ENCODE measurements around the gene HCFC1.

HCFC1 gene

GRCh38 chrX:153920546-153920945 lies 51.1 kb downstream of the HCFC1 start:
- Histone ChIP-seq H3K27me3 (replicated peaks; ENCODE audit: insufficient read depth, low read length) (no peaks in the 10 kb centered on the region), H3K4me3 (ENCODE audit: low read length) (no peak overlapping the region), H4K20me1 (ENCODE audit: insufficient read depth, low read length) (no peaks in the 10 kb centered on the region), H3F3A (ENCODE audit: insufficient read depth, low read length) (peaks cover 16% of the 10 kb centered on the region), H3K27ac (ENCODE audit: low read length) (no peak overlapping the region), H3K4me2 (ENCODE audit: low read depth, low read length) (no peak overlapping the region), H3K9me2 (replicated peaks; ENCODE audit: insufficient read depth, low read length) (no peaks in the 10 kb centered on the region), H3K36me3 (replicated peaks; ENCODE audit: insufficient read depth, low read length) (no peaks in the 10 kb centered on the region), H3K9me3 (replicated peaks; ENCODE audit: insufficient read depth, low read length) (no peaks in the 10 kb centered on the region), H3K9ac (ENCODE audit: low read length) (no peak overlapping the region), H3K4me1 (ENCODE audit: low read length) (0 out of 2 replicates have a peak, but pooled peaks cover 4% of the 10 kb centered on the region), H2AFZ (ENCODE audit: low read length) (no peak overlapping the region), H3K79me2 (ENCODE audit: low read length) (peaks cover 38% of the 10 kb centered on the region)
- TF ChIP-seq CTCF (IDR thresholded peaks at IDR 0.05; ENCODE audit: low read length) (no peak), EZH2 (optimal IDR thresholded peaks at IDR 0.05; ENCODE audit: low read depth, low read length) (no peak), EZH2phosphoT487 (IDR thresholded peaks at IDR 0.05; ENCODE audit: low read length) (no peak)
- no peak for DNase-seq

DNA sequence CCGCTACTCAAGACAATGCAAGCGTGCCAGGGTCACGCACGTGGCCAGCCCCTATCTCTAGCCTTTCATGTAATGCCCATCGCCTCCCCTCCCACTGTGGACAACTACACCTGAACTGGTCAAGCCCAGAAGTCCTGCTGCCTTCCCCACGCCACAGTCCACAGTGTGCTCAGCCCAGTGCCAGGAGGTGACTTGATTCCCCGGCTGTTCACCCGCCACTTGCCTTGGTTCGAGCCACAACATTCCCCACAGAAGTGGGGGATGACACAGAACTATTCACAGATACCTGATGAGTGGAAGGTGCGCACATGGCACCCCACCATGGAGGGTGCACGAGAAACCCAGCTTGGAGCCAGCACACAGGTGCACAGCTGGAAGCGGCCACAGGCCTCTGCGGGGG lies 52.3 kb downstream of the HCFC1 start:
- Histone ChIP-seq H3K36me3 (replicated peaks; ENCODE audit: insufficient read depth, low read length) (no peaks in the 10 kb centered on the region), H4K20me1 (ENCODE audit: insufficient read depth, low read length) (no peaks in the 10 kb centered on the region), H3K9ac (ENCODE audit: low read length) (no peak overlapping the region), H3K27me3 (replicated peaks; ENCODE audit: insufficient read depth, low read length) (no peaks in the 10 kb centered on the region), H2AFZ (ENCODE audit: low read length) (no peak overlapping the region), H3K9me2 (replicated peaks; ENCODE audit: insufficient read depth, low read length) (no peaks in the 10 kb centered on the region), H3K27ac (ENCODE audit: low read length) (no peak overlapping the region), H3K9me3 (replicated peaks; ENCODE audit: insufficient read depth, low read length) (no peaks in the 10 kb centered on the region), H3F3A (ENCODE audit: insufficient read depth, low read length) (peaks cover 4% of the 10 kb centered on the region; the same call in 1 of the 2 replicates), H3K4me1 (ENCODE audit: low read length) (0 out of 2 replicates have a peak, but pooled peaks cover 2% of the 10 kb centered on the region), H3K4me2 (ENCODE audit: low read depth, low read length) (no peak overlapping the region), H3K79me2 (ENCODE audit: low read length) (peaks cover 28% of the 10 kb centered on the region), H3K4me3 (ENCODE audit: low read length) (no peak overlapping the region)
- DNase-seq = no peak
- TF ChIP-seq EZH2 (optimal IDR thresholded peaks at IDR 0.05; ENCODE audit: low read depth, low read length) (no peak), EZH2phosphoT487 (IDR thresholded peaks at IDR 0.05; ENCODE audit: low read length) (no peak), CTCF (IDR thresholded peaks at IDR 0.05; ENCODE audit: low read length) (no peak)

GRCh38 chrX:153917869-153918268 lies 53.7 kb downstream of the HCFC1 start:
- TF ChIP-seq CTCF (IDR thresholded peaks at IDR 0.05; ENCODE audit: low read length) = no peak
- no peak for TF ChIP-seq EZH2 (optimal IDR thresholded peaks at IDR 0.05; ENCODE audit: low read depth, low read length)
- TF ChIP-seq EZH2phosphoT487 (IDR thresholded peaks at IDR 0.05; ENCODE audit: low read length) = no peak
- no peaks in the 10 kb centered on the region for H4K20me1 ChIP-seq (ENCODE audit: insufficient read depth, low read length)
- no peak overlapping the region for H3K27ac ChIP-seq (ENCODE audit: low read length)
- no peak overlapping the region for H3K9ac ChIP-seq (ENCODE audit: low read length)
- DNase-seq = no peak
- H3K4me1 ChIP-seq (ENCODE audit: low read length) = no peaks in the 10 kb centered on the region
- H3K79me2 ChIP-seq (ENCODE audit: low read length) = peaks cover 15% of the 10 kb centered on the region
- no peaks in the 10 kb centered on the region for H3K36me3 ChIP-seq (replicated peaks; ENCODE audit: insufficient read depth, low read length)
- H3K4me3 ChIP-seq (ENCODE audit: low read length) = no peak overlapping the region
- H3K9me2 ChIP-seq (replicated peaks; ENCODE audit: insufficient read depth, low read length) = no peaks in the 10 kb centered on the region
- H3K9me3 ChIP-seq (replicated peaks; ENCODE audit: insufficient read depth, low read length) = no peaks in the 10 kb centered on the region
- no peaks in the 10 kb centered on the region for H3K27me3 ChIP-seq (replicated peaks; ENCODE audit: insufficient read depth, low read length)
- no peak overlapping the region for H2AFZ ChIP-seq (ENCODE audit: low read length)
- H3K4me2 ChIP-seq (ENCODE audit: low read depth, low read length) = no peak overlapping the region
- H3F3A ChIP-seq (ENCODE audit: insufficient read depth, low read length) = no peaks in the 10 kb centered on the region
